H1 (cell line): Measurements from ENCODE around the gene SPINT1. TPM values are rescaled to one million over a fixed set of nuclear protein-coding genes. Genes with fewer than 3 reads are reported as not detected.

Source experiments
- CHD2 ChIP-seq: IDR thresholded peaks from 2 replicates; pipeline ENCODE4 v1.6.1; 2012; ENCODE audit warnings: low read length, improper control_type of control experiment
- polyA plus RNA-seq, 7 experiments: library from polyadenylated mRNA; depleted of rRNA in 3 of 7; stranded (reverse) in 5 of 7; unstranded in 2 of 7; fragments of >200 nt in 5 of 7; fragments of 200-250 nt in 2 of 7; gene quantifications; 1 replicate in 5 of 7; 2 replicates in 1 of 7; 4 replicates in 1 of 7; pipeline versions ENCODE4 v1.2.1 to v1.2.3, GENCODE V29; 2011 to 2013; ENCODE audit warnings: missing spikeins in 2 of 7, mixed read lengths in 2 of 7
- total RNA-seq: library from RNA; stranded (reverse); fragmentation: NEBNext Ultra II Directional; extraction: Animal tissue kit (Norgen Biotek cat#: 25700); gene quantifications from 2 replicates; pipeline ENCODE4 v1.2.1, GENCODE V29; 2021

SPINT1 gene
- total and polyA plus RNA-seq, 2 of the 8 experiments (the other 6 are each of a cell fraction or from before 2014, with no cell fraction given) = 117 to 155 TPM

DNA sequence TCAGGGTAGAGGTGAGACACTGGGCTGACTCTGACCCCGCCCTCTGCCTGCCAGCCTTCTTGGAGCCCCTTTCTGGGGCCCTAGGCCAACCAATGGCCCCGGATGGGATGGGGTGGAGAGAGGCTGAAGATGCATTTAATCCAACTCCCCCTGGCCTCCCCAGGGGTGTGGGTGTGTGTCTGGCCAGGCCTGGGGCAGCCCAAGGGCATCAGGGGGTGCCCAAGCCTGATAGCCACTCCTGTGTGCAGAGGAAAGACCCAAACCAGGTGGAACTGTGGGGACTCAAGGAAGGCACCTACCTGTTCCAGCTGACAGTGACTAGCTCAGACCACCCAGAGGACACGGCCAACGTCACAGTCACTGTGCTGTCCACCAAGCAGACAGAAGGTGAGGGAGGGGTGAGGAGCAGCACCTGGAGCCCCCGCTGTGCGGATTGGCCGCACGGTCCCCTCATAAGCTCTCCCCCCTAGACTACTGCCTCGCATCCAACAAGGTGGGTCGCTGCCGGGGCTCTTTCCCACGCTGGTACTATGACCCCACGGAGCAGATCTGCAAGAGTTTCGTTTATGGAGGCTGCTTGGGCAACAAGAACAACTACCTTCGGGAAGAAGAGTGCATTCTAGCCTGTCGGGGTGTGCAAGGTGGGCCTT lies 9.5 kb downstream of the SPINT1 start (continued):
- no peak for TF ChIP-seq CHD2
- TF ChIP-seq, all 59 proteins: peak for 0
